Gastroesophageal sphincter (tissue), 3 donors: ENCODE results near the gene NRP1.

Experiments used
- CTCF ChIP-seq, 4 experiments: fragments of 200-600 bp in 2 of 4; fragments of 450-650 bp in 2 of 4; sonication (generic) in 1 of 4; IDR thresholded peaks; one replicate each; pipeline ENCODE4 v1.5.1; 2017 to 2019; ENCODE audit warnings: antibody characterized with exemption in 4 of 4, mild to moderate bottlenecking in 2 of 4, moderate library complexity in 2 of 4
- POLR2A ChIP-seq, 2 donors: fragments of 450-650 bp; IDR thresholded peaks; one replicate each; pipeline ENCODE4 v1.6.1; 2017; ENCODE audit warnings: antibody characterized with exemption in 2 of 2, mild to moderate bottlenecking in 2 of 2, moderate library complexity in 1 of 2
- POLR2AphosphoS5 ChIP-seq: sonication (generic); formaldehyde crosslinking; IDR thresholded peaks from one replicate; pipeline ENCODE4 v1.6.1; 2017; ENCODE audit warnings: antibody characterized with exemption

GRCh38 chr10:33193057-33193700 lies 141.3 kb downstream of the NRP1 start:
- TF ChIP-seq CTCF (IDR thresholded peaks at IDR 0.05) = peak; percentile 78 to 88 (median 82)
- peak; percentile 62 for TF ChIP-seq POLR2AphosphoS5
- no peak for TF ChIP-seq POLR2A (IDR thresholded peaks at IDR 0.05)
